Breast epithelium (tissue), 3 donors: ENCODE data around the gene ST6GALNAC1.

Experiments
- CTCF ChIP-seq, 3 donors: fragments of 450-650 bp; IDR thresholded peaks; one replicate each; pipeline ENCODE4 v1.5.1; 2016 to 2017; ENCODE audit warnings: antibody characterized with exemption in 3 of 3, mild to moderate bottlenecking in 3 of 3, moderate library complexity in 3 of 3
- POLR2A ChIP-seq: fragments of 450-650 bp; IDR thresholded peaks from one replicate; pipeline ENCODE4 v1.6.1; 2016; ENCODE audit warnings: antibody characterized with exemption, mild to moderate bottlenecking, moderate library complexity
- POLR2AphosphoS5 ChIP-seq, 3 donors: sonication (generic); formaldehyde crosslinking; IDR thresholded peaks; one replicate each; pipeline ENCODE4 v1.6.1; 2017; ENCODE audit warnings: antibody characterized with exemption in 3 of 3

- peak; percentile 18 for TF ChIP-seq POLR2A
- TF ChIP-seq CTCF (IDR thresholded peaks at IDR 0.05), result peak in 1 of 3 donors; percentile 8
- peak in 2 of 3 donors; percentile 83 to 84 for TF ChIP-seq POLR2AphosphoS5 (IDR thresholded peaks at IDR 0.05)
Measured at GRCh38 chr17:76671123-76671911, 27.8 kb upstream of the ST6GALNAC1 start.
